Measurements from ENCODE around the gene ACOT11.

DNA sequence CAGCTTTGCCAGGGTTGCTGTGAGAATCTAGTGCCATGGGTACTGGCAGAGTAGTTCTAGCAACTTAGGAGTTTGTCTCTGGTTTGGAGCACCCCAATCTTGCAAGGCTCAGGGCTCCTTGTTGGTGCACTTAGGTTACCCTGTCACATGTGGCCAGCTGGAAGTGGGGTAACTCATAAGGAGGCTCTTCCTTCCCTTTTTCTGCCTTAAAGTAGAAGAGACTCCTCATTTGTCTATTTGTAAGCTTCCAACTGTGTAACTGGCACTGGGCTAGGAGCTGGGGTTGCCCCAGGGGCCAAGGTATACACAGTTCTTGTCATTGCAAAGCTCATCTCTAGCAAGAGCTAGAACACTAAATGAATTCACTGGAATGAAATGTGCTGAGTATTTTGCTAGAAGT, 104.1 kb downstream of the ACOT11 start:
- TF ChIP-seq, protein P1, sequence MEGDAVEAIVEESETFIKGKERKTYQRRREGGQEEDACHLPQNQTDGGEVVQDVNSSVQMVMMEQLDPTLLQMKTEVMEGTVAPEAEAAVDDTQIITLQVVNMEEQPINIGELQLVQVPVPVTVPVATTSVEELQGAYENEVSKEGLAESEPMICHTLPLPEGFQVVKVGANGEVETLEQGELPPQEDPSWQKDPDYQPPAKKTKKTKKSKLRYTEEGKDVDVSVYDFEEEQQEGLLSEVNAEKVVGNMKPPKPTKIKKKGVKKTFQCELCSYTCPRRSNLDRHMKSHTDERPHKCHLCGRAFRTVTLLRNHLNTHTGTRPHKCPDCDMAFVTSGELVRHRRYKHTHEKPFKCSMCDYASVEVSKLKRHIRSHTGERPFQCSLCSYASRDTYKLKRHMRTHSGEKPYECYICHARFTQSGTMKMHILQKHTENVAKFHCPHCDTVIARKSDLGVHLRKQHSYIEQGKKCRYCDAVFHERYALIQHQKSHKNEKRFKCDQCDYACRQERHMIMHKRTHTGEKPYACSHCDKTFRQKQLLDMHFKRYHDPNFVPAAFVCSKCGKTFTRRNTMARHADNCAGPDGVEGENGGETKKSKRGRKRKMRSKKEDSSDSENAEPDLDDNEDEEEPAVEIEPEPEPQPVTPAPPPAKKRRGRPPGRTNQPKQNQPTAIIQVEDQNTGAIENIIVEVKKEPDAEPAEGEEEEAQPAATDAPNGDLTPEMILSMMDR (IDR thresholded peaks at IDR 0.05): no peak
- no peak for TF ChIP-seq POLR2A (IDR thresholded peaks at IDR 0.05)
- TF ChIP-seq POLR2AphosphoS5 (IDR thresholded peaks at IDR 0.05): no peak

Data from sigmoid colon (tissue), 4 donors.